ENCODE data around the gene BPIFA1.

- TF ChIP-seq CTCF (conservative IDR thresholded peaks at IDR 0.05 in 1 of 2, IDR thresholded peaks at IDR 0.05 in 1 of 2; ENCODE audit: low read depth in 1 of 2, low read length in 2 of 2) (no peak), EZH2 (IDR thresholded peaks at IDR 0.05; ENCODE audit: low read length, missing control alignments) (no peak)
Observed at GRCh38 chr20:33280775-33281174, 45.0 kb downstream of the BPIFA1 start.

Measured in fibroblast of lung (primary cell).